H9 (cell line): ENCODE results near the gene FOXP4. TPM values are rescaled to one million over a fixed set of nuclear protein-coding genes. Genes with fewer than 3 reads are reported as not detected.

Experiments used
- DNase-seq: peaks from one replicate; pipeline ENCODE4 v3.0.0-alpha.2; 2017
- H2AFZ ChIP-seq: one replicate; pipeline ENCODE4 v1.6.1; 2013; ENCODE audit warnings: mild to moderate bottlenecking, low read length, control low read depth, moderate library complexity
- H2AK5ac ChIP-seq: 2 replicates; pipeline ENCODE4 v1.6.1; 2013; ENCODE audit warnings: low read length, control low read depth, mixed read lengths; ENCODE audit not compliant: insufficient read length
- H2BK120ac ChIP-seq: one replicate; pipeline ENCODE4 v1.6.1; 2013; ENCODE audit warnings: low read depth, mild to moderate bottlenecking, low read length, control low read depth, inconsistent platforms; ENCODE audit not compliant: poor library complexity, severe bottlenecking
- H2BK12ac ChIP-seq: 2 replicates; pipeline ENCODE4 v1.6.1; 2013; ENCODE audit warnings: low read length, control low read depth, mixed read lengths, low read depth; ENCODE audit not compliant: insufficient read length
- H2BK15ac ChIP-seq: 2 replicates; pipeline ENCODE4 v1.6.1; 2013; ENCODE audit warnings: low read depth, low read length, control low read depth
- H2BK20ac ChIP-seq: one replicate; pipeline ENCODE4 v1.6.1; 2013; ENCODE audit warnings: low read depth, mild to moderate bottlenecking, low read length, control low read depth, inconsistent platforms; ENCODE audit not compliant: poor library complexity, severe bottlenecking
- H2BK5ac ChIP-seq: 2 replicates; pipeline ENCODE4 v1.6.1; 2013; ENCODE audit warnings: low read length, control low read depth, mixed read lengths; ENCODE audit not compliant: insufficient read length
- H3K14ac ChIP-seq: 2 replicates; pipeline ENCODE4 v1.6.1; 2013; ENCODE audit warnings: low read length, control low read depth; ENCODE audit not compliant: insufficient read depth
- H3K18ac ChIP-seq: 2 replicates; pipeline ENCODE4 v1.6.1; 2013; ENCODE audit warnings: low read depth, mild to moderate bottlenecking, mixed read lengths, low read length, control low read depth; ENCODE audit not compliant: insufficient read length
- H3K23ac ChIP-seq: 2 replicates; pipeline ENCODE4 v1.6.1; 2013; ENCODE audit warnings: low read length, control low read depth, mixed read lengths, low read depth; ENCODE audit not compliant: insufficient read length
- H3K23me2 ChIP-seq: 2 replicates; pipeline ENCODE4 v1.6.1; 2013; ENCODE audit warnings: low read depth, mild to moderate bottlenecking, mixed read lengths, low read length, control low read depth; ENCODE audit not compliant: insufficient read length, poor library complexity, severe bottlenecking
- H3K27ac ChIP-seq: 2 replicates; pipeline ENCODE4 v1.5.1; 2013; ENCODE audit warnings: low read length, control low read depth, mixed read lengths, low read depth; ENCODE audit not compliant: insufficient read length
- H3K27me3 ChIP-seq: 2 replicates; pipeline ENCODE4 v1.6.1; 2013; ENCODE audit warnings: low read length, control low read depth, inconsistent platforms; ENCODE audit not compliant: insufficient read depth
- H3K4ac ChIP-seq: 2 replicates; pipeline ENCODE4 v1.6.1; 2013; ENCODE audit warnings: low read depth, mild to moderate bottlenecking, control low read depth, inconsistent platforms, low read length, moderate library complexity
- H3K4me1 ChIP-seq: 2 replicates; pipeline ENCODE4 v1.6.1; 2013; ENCODE audit warnings: low read length, control low read depth, inconsistent platforms; ENCODE audit not compliant: insufficient read depth
- H3K4me2 ChIP-seq: 2 replicates; pipeline ENCODE4 v1.6.1; 2013; ENCODE audit warnings: low read length, control low read depth, mixed read lengths; ENCODE audit not compliant: insufficient read length, insufficient read depth
- H3K56ac ChIP-seq: 2 replicates; pipeline ENCODE4 v1.6.1; 2013; ENCODE audit warnings: low read depth, mild to moderate bottlenecking, mixed read lengths, low read length, control low read depth; ENCODE audit not compliant: insufficient read length
- H3K79me1 ChIP-seq: 2 replicates; pipeline ENCODE4 v1.6.1; 2013; ENCODE audit warnings: low read depth, mild to moderate bottlenecking, moderate library complexity, low read length, control low read depth, inconsistent platforms; ENCODE audit not compliant: insufficient read depth, poor library complexity, severe bottlenecking
- H3K79me2 ChIP-seq: 2 replicates; pipeline ENCODE4 v1.6.1; 2013; ENCODE audit warnings: low read length, control low read depth, inconsistent platforms; ENCODE audit not compliant: insufficient read depth
- H3K9ac ChIP-seq: 2 replicates; pipeline ENCODE4 v1.6.1; 2013; ENCODE audit warnings: low read length, control low read depth, mixed read lengths; ENCODE audit not compliant: insufficient read length; ENCODE audit errors: extremely low read depth
- H3K9me3 ChIP-seq: one replicate; pipeline ENCODE4 v1.6.1; 2013; ENCODE audit warnings: low read depth, low read length, inconsistent platforms; ENCODE audit not compliant: control insufficient read depth
- H3T11ph ChIP-seq: one replicate; pipeline ENCODE4 v1.6.1; 2013; ENCODE audit warnings: mild to moderate bottlenecking, low read length, control low read depth, inconsistent platforms
- H4K20me1 ChIP-seq: one replicate; pipeline ENCODE4 v1.6.1; 2013; ENCODE audit not compliant: control insufficient read depth, insufficient read length, insufficient read depth
- H4K5ac ChIP-seq: 2 replicates; pipeline ENCODE4 v1.6.1; 2013; ENCODE audit warnings: low read depth, mild to moderate bottlenecking, mixed read lengths, low read length, control low read depth; ENCODE audit not compliant: insufficient read length
- H4K8ac ChIP-seq: replicated peaks from 2 replicates; pipeline ENCODE4 v1.6.1; 2013; ENCODE audit warnings: low read length, control low read depth, mixed read lengths, low read depth; ENCODE audit not compliant: insufficient read length
- H4K91ac ChIP-seq: 2 replicates; pipeline ENCODE4 v1.6.1; 2013; ENCODE audit warnings: low read depth, mild to moderate bottlenecking, moderate library complexity, mixed read lengths, low read length, control low read depth; ENCODE audit not compliant: insufficient read length
- H3K27ac Mint-ChIP-seq, 3 experiments: 2 replicates in 2 of 3; 3 replicates in 1 of 3; pipeline ENCODE4 v1.8.0; 2020 to 2021; ENCODE audit warnings: mixed read lengths in 3 of 3, mild to moderate bottlenecking in 1 of 3, moderate library complexity in 1 of 3
- H3K27me3 Mint-ChIP-seq: 2 replicates; pipeline ENCODE4 v1.8.0; 2021; ENCODE audit warnings: low read depth, mild to moderate bottlenecking, moderate library complexity, mixed read lengths
- H3K36me3 Mint-ChIP-seq, 3 experiments: 2 replicates in 2 of 3; 3 replicates in 1 of 3; pipeline ENCODE4 v1.8.0; 2020 to 2021; ENCODE audit warnings: low read depth in 3 of 3, mixed read lengths in 3 of 3; ENCODE audit not compliant: insufficient read depth in 1 of 3
- H3K4me1 Mint-ChIP-seq, 2 experiments: 2 replicates each; pipeline ENCODE4 v1.8.0; 2020; ENCODE audit warnings: mixed read lengths in 2 of 2
- H3K4me3 Mint-ChIP-seq, 2 experiments: 2 replicates in 1 of 2; 3 replicates in 1 of 2; pipeline ENCODE4 v1.8.0; 2020 to 2021; ENCODE audit warnings: mild to moderate bottlenecking in 2 of 2, mixed read lengths in 2 of 2, moderate library complexity in 1 of 2
- H3K9me3 Mint-ChIP-seq, 2 experiments: 2 replicates in 1 of 2; 3 replicates in 1 of 2; pipeline ENCODE4 v1.8.0; 2020; ENCODE audit warnings: mild to moderate bottlenecking in 2 of 2, mixed read lengths in 2 of 2, moderate library complexity in 1 of 2
- WGBS: extraction: QIAGEN DNeasy Blood & Tissue Kit; methylation state at CpG from one replicate; pipeline ENCODE4 v1.1.7; 2013; ENCODE audit warnings: missing lambda C conversion rate, low lambda C conversion rate, mixed read lengths; ENCODE audit not compliant: insufficient read length; ENCODE audit errors: extremely low coverage; 5-methylcytosine and 5-hydroxymethylcytosine counted together
- total RNA-seq: library from RNA; stranded (reverse); gene quantifications from 2 replicates; pipeline ENCODE4 v1.2.1, GENCODE V29; 2021
- TF ChIP-seq, protein P1 (sequence below): fragments of 200-600 bp; sonication (generic); conservative IDR thresholded peaks from 3 replicates; pipeline ENCODE4 v1.8.0; 2021; ENCODE audit warnings: antibody characterized with exemption, mild to moderate bottlenecking

FOXP4 gene
- total RNA-seq, 1 experiment from 2014 or later, result 18.2 TPM

DNA sequence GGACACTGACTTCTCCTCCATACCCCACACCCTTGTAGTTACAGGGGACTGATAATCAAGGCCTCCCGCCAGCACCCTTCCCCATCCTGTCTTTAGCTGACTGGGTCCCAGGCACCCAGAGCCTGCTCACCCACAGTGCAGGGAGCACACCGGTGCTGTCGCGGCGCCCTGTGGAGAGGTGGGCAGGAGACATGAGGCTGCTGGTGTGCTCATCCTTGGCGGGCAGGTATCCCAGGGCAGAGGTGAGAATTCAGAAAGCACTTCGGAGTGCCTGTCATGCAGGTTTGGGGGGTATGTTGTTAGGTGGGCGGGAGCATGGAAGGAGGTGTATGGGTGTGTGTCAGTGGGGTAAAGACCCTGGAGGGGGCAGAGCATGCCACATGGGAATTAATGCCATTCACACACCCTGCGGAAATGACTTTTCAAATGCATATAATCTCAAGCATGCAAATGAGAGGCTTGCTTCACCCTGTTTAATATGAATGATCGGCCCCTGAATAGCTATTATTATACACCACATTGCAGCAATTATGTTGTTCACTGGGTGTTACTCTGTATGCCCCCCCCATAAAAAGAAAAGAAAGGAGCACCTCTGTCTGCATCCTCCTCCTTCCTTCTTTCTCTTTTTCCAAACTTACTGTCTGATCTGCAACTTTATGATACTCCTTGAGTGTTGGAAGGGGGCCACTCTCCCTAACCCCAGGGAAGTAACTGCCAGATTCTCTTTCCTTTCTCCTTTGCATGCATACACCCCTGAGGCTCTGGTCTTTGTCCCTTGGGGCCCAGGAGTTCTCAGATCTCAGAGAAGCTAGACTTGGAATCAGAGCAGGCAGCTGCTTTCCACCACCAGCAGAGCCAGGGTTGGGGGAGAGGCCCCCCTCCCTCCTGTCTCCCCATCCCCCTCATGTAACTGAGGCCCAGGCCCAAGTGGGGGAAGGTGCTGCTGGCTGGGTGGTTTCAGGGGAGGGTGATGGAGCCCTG, 16.0 kb downstream of the FOXP4 start:
- Mint-ChIP-seq H3K36me3 (peaks cover 9 to 26% (median 25%) of the 10 kb centered on the region in 3 experiments; a peak in 6 of 7 replicates), H3K4me3 (peak overlapping the region; percentile 16 to 28; a peak in 4 of 5 replicates), H3K27ac (peak overlapping the region; percentile 9 to 93 (median 29); a peak in 6 of 7 replicates), H3K9me3 (no peaks in the 10 kb centered on the region), H3K27me3 (peaks cover 51% of the 10 kb centered on the region), H3K4me1 (peaks cover 47 to 55% of the 10 kb centered on the region in 2 experiments)
- no peak overlapping the region for H3K27ac ChIP-seq
- no peak overlapping the region for H4K5ac ChIP-seq
- H3K4me1 ChIP-seq, result peaks cover 12% of the 10 kb centered on the region
- no peak overlapping the region for H2AK5ac ChIP-seq
- H2BK120ac ChIP-seq, result no peak overlapping the region
- no peak overlapping the region for H3T11ph ChIP-seq
- H2BK12ac ChIP-seq, result no peak overlapping the region
- WGBS, result no CpG with 5 or more reads among the region's 10 CpGs
- H3K23me2 ChIP-seq, result peaks cover 8% of the 10 kb centered on the region
- no peak overlapping the region for H2AFZ ChIP-seq
- TF ChIP-seq, protein P1, sequence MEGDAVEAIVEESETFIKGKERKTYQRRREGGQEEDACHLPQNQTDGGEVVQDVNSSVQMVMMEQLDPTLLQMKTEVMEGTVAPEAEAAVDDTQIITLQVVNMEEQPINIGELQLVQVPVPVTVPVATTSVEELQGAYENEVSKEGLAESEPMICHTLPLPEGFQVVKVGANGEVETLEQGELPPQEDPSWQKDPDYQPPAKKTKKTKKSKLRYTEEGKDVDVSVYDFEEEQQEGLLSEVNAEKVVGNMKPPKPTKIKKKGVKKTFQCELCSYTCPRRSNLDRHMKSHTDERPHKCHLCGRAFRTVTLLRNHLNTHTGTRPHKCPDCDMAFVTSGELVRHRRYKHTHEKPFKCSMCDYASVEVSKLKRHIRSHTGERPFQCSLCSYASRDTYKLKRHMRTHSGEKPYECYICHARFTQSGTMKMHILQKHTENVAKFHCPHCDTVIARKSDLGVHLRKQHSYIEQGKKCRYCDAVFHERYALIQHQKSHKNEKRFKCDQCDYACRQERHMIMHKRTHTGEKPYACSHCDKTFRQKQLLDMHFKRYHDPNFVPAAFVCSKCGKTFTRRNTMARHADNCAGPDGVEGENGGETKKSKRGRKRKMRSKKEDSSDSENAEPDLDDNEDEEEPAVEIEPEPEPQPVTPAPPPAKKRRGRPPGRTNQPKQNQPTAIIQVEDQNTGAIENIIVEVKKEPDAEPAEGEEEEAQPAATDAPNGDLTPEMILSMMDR, result no peak
- no peaks in the 10 kb centered on the region for H3K9me3 ChIP-seq
- H3K14ac ChIP-seq, result no peak overlapping the region; the same call in 1 of the 2 replicates
- no peak overlapping the region for H2BK5ac ChIP-seq
- no peak overlapping the region for H3K4ac ChIP-seq
- peak overlapping the region; percentile 43 for H3K4me2 ChIP-seq
- H3K27me3 ChIP-seq, result no peaks in the 10 kb centered on the region; the same call in 1 of the 2 replicates
- H3K79me1 ChIP-seq, result no peaks in the 10 kb centered on the region
- DNase-seq, result no peak
- H4K8ac ChIP-seq, result no peak overlapping the region
- no peak overlapping the region for H3K9ac ChIP-seq
- H3K79me2 ChIP-seq, result no peaks in the 10 kb centered on the region; the same call in 1 of the 2 replicates
- no peak overlapping the region for H3K56ac ChIP-seq
- no peak overlapping the region for H4K91ac ChIP-seq
- H2BK15ac ChIP-seq, result no peak overlapping the region
- no peaks in the 10 kb centered on the region for H4K20me1 ChIP-seq
- no peak overlapping the region for H2BK20ac ChIP-seq
- H3K18ac ChIP-seq, result peak overlapping the region; percentile 27
- H3K23ac ChIP-seq, result no peak overlapping the region
